ENCODE measurements around the gene LRRC58. TPM values are rescaled to one million over a fixed set of nuclear protein-coding genes. Genes with fewer than 3 reads are reported as not detected.
A peak's percentile ranks its signal among the peaks of the same experiment; 100 is the strongest.

LRRC58 gene
- total and polyA plus RNA-seq, 2 experiments from 2014 or later = 8.8 to 34.7 TPM

DNA sequence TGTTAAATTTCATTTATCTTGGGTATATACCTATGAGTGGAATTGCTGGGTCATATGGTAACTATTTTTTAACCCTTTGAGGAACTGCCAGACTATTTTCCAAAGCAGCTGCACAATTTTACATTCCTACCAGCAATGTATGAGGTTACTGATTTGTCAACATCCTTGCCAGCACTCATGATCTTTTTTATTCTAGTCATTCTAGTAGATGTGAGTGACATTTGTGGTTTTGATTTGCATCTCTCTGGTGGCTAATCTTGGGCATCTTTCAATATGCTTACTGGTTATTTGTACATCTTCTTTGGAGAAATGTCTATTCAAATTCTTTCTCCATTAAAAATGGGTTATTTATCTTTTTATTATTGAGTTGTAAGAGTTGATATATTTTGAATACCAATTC is 21.3 kb upstream of the LRRC58 start:
- H3K27me3 ChIP-seq = no peaks in the 10 kb centered on the region
- no peak overlapping the region for H3K4me3 ChIP-seq
- H3K79me2 ChIP-seq = no peaks in the 10 kb centered on the region
- H3K9me2 ChIP-seq (replicated peaks; ENCODE audit: insufficient read depth) = no peaks in the 10 kb centered on the region
- H3K4me2 ChIP-seq = no peak overlapping the region
- DNase-seq (ENCODE audit: low spot score) = no peak
- no peaks in the 10 kb centered on the region for H3K4me1 ChIP-seq (ENCODE audit: insufficient read depth)
- no peak overlapping the region for H2AFZ ChIP-seq
- H3K36me3 ChIP-seq (replicated peaks; ENCODE audit: insufficient read depth, low read depth) = no peaks in the 10 kb centered on the region
- no peaks in the 10 kb centered on the region for H4K20me1 ChIP-seq (ENCODE audit: insufficient read depth, poor library complexity, severe bottlenecking)
- H3K9me3 ChIP-seq (ENCODE audit: low read depth) = no peaks in the 10 kb centered on the region
- H3K27ac ChIP-seq = no peak overlapping the region
- no peak for TF ChIP-seq EZH2phosphoT487 (IDR thresholded peaks at IDR 0.05; ENCODE audit: low read depth, severe bottlenecking, unreplicated experiment)
- no peak for TF ChIP-seq EZH2 (IDR thresholded peaks at IDR 0.05; ENCODE audit: borderline replicate concordance)
- TF ChIP-seq, protein P1, sequence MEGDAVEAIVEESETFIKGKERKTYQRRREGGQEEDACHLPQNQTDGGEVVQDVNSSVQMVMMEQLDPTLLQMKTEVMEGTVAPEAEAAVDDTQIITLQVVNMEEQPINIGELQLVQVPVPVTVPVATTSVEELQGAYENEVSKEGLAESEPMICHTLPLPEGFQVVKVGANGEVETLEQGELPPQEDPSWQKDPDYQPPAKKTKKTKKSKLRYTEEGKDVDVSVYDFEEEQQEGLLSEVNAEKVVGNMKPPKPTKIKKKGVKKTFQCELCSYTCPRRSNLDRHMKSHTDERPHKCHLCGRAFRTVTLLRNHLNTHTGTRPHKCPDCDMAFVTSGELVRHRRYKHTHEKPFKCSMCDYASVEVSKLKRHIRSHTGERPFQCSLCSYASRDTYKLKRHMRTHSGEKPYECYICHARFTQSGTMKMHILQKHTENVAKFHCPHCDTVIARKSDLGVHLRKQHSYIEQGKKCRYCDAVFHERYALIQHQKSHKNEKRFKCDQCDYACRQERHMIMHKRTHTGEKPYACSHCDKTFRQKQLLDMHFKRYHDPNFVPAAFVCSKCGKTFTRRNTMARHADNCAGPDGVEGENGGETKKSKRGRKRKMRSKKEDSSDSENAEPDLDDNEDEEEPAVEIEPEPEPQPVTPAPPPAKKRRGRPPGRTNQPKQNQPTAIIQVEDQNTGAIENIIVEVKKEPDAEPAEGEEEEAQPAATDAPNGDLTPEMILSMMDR (IDR thresholded peaks at IDR 0.05; ENCODE audit: poor library complexity) = no peak

DNA sequence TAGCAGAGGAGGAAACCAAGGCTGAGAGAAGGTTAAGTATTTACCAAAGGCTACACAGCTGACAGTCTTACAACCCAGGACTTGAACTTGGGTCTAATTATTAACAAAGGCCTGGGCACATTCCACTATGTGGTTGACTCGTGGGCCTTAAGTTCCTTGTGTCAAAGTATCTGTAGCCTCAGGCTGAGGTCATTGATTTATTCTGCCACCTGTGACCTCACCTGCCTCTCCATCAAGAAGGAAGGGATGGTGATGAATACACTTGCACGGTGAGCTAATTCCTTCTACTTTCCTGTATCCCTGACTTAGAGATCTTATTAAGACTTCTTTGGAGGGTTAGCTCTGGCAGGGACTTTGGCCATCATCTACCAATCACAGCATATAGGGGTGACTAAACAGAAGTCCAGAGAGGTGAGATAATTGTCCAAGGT is 19.9 kb upstream of the LRRC58 start:
- DNase-seq (ENCODE audit: low spot score) = peak; percentile 41
- Histone ChIP-seq H3K9me2 (replicated peaks; ENCODE audit: insufficient read depth) (no peaks in the 10 kb centered on the region), H3K27ac (peak overlapping the region; percentile 11)

DNA sequence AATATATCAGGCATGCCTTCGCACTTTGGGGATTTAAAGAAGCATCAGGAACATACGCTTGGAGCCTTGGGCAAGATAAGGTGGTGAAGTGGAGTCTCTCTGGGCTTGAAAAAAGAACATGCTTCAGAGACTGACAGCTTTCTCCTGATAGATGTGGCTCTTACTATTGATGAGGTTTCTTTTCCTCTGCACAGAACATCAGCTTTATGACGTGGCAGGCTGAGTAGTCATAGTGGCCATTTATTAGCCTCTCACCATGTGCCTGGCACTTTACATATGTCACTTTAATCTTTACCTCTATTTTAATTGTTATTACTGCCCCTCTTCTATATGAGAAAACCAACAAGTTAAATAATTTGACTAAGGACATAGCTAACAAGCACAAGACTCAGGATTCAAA is 19.0 kb upstream of the LRRC58 start:
- Histone ChIP-seq H3K4me2 (no peak overlapping the region), H4K20me1 (ENCODE audit: insufficient read depth, poor library complexity, severe bottlenecking) (no peaks in the 10 kb centered on the region), H3K27me3 (no peaks in the 10 kb centered on the region), H3K36me3 (replicated peaks; ENCODE audit: insufficient read depth, low read depth) (no peaks in the 10 kb centered on the region), H2AFZ (no peak overlapping the region), H3K4me3 (no peak overlapping the region), H3K9me2 (replicated peaks; ENCODE audit: insufficient read depth) (no peaks in the 10 kb centered on the region), H3K27ac (no peak overlapping the region), H3K79me2 (no peaks in the 10 kb centered on the region), H3K4me1 (ENCODE audit: insufficient read depth) (no peaks in the 10 kb centered on the region), H3K9me3 (ENCODE audit: low read depth) (no peaks in the 10 kb centered on the region)
- WGBS (ENCODE audit: low lambda C conversion rate, missing lambda C conversion rate) = 78% methylated on average over 3 of the region's 3 CpGs
- DNase-seq (ENCODE audit: low spot score) = no peak
- TF ChIP-seq, protein P1 (IDR thresholded peaks at IDR 0.05; ENCODE audit: poor library complexity) = no peak
- TF ChIP-seq EZH2 (IDR thresholded peaks at IDR 0.05; ENCODE audit: borderline replicate concordance) (no peak), EZH2phosphoT487 (IDR thresholded peaks at IDR 0.05; ENCODE audit: low read depth, severe bottlenecking, unreplicated experiment) (no peak)

More for the DNA sequence above, 19.9 kb upstream of the LRRC58 start:
- no peaks in the 10 kb centered on the region for H4K20me1 ChIP-seq (ENCODE audit: insufficient read depth, poor library complexity, severe bottlenecking)
- no peaks in the 10 kb centered on the region for H3K27me3 ChIP-seq
- H3K4me2 ChIP-seq = no peak overlapping the region
- 38% methylated on average over 2 of the region's 2 CpGs for WGBS (ENCODE audit: low lambda C conversion rate, missing lambda C conversion rate)
- no peaks in the 10 kb centered on the region for H3K79me2 ChIP-seq
- no peak overlapping the region for H3K4me3 ChIP-seq
- H2AFZ ChIP-seq = no peak overlapping the region
- no peaks in the 10 kb centered on the region for H3K9me3 ChIP-seq (ENCODE audit: low read depth)
- H3K4me1 ChIP-seq (ENCODE audit: insufficient read depth) = no peaks in the 10 kb centered on the region
- H3K36me3 ChIP-seq (replicated peaks; ENCODE audit: insufficient read depth, low read depth) = no peaks in the 10 kb centered on the region
- TF ChIP-seq EZH2 (IDR thresholded peaks at IDR 0.05; ENCODE audit: borderline replicate concordance) (no peak), EZH2phosphoT487 (IDR thresholded peaks at IDR 0.05; ENCODE audit: low read depth, severe bottlenecking, unreplicated experiment) (no peak)
- TF ChIP-seq, protein P1 (IDR thresholded peaks at IDR 0.05; ENCODE audit: poor library complexity) = no peak

DNA sequence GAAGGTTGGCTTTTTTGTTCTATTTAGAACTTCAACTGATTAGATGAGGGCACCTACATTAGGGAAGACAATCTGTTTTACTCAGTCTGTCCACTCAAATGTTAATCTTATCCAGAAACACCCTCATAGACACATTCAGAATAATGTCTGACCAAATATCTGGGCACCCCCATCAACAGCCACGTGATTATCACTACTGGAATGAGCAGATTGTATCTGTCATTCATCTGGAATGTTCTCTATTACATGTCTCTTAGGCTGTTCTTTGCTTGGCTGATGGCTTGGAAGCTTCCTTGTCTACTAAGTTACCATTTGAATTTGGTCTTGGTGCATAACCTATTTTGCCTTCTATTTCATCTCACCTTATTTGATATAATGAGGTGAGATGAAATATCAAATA is 15.7 kb upstream of the LRRC58 start:
- no peaks in the 10 kb centered on the region for H3K9me3 ChIP-seq (ENCODE audit: low read depth)
- H3K4me1 ChIP-seq (ENCODE audit: insufficient read depth) = no peaks in the 10 kb centered on the region
- H4K20me1 ChIP-seq (ENCODE audit: insufficient read depth, poor library complexity, severe bottlenecking) = no peaks in the 10 kb centered on the region
- no peaks in the 10 kb centered on the region for H3K9me2 ChIP-seq (replicated peaks; ENCODE audit: insufficient read depth)
- H3K27me3 ChIP-seq = no peaks in the 10 kb centered on the region
- H3K4me3 ChIP-seq = no peak overlapping the region
- H3K36me3 ChIP-seq (replicated peaks; ENCODE audit: insufficient read depth, low read depth) = no peaks in the 10 kb centered on the region
- no peak overlapping the region for H3K4me2 ChIP-seq
- no peak for DNase-seq (ENCODE audit: low spot score)
- WGBS (ENCODE audit: low lambda C conversion rate, missing lambda C conversion rate) = 22% methylated on average over 1 of the region's 1 CpG
- no peak overlapping the region for H2AFZ ChIP-seq
- TF ChIP-seq, protein P1 (IDR thresholded peaks at IDR 0.05; ENCODE audit: poor library complexity) = no peak
- no peak overlapping the region for H3K27ac ChIP-seq
- no peaks in the 10 kb centered on the region for H3K79me2 ChIP-seq

All from hepatocyte (in vitro differentiated cells).